HG02642 (cell line): ENCODE data around the gene PCED1B.
"Not testable (repeated sequence)": the region's sequence is repeated elsewhere in the genome, so short reads cannot be mapped to it uniquely, and the experiment has no call there.

Source experiments
- ATAC-seq: cut with Tn5 transposase; IDR thresholded peaks from one replicate; pipeline ENCODE4 v1.9.1; 2021; ENCODE audit warnings: mild to moderate bottlenecking; ENCODE audit not compliant: unreplicated experiment, poor library complexity

Gene PCED1B

GRCh38 chr12:47112679-47113078 lies 33.3 kb downstream of the PCED1B start:
- ATAC-seq = no peak

DNA sequence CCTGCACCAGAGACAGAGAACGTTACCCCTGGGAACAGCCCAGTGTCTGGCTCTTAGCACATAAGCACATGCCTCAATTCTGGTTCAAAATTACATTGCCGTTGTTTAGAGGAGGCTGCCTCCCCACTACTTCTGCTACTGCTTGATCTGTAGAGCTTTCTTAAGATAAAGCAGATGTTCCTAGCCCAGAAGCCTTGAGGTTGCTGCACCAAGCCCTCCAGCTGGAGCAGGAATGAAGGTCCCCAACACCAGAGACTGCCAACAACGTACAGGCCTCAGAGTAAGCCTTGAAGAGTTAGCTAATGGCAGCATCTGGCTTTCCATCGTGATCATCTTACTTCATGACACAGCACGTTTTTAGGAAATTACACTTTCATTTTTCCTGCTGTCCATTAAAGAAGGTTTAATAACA lies 35.1 kb downstream of the PCED1B start:
- no peak for ATAC-seq

GRCh38 chr12:47117305-47117704 lies 37.9 kb downstream of the PCED1B start:
- ATAC-seq = not testable (repeated sequence)

GRCh38 chr12:47120736-47121135 lies 41.3 kb downstream of the PCED1B start:
- no peak for ATAC-seq

DNA sequence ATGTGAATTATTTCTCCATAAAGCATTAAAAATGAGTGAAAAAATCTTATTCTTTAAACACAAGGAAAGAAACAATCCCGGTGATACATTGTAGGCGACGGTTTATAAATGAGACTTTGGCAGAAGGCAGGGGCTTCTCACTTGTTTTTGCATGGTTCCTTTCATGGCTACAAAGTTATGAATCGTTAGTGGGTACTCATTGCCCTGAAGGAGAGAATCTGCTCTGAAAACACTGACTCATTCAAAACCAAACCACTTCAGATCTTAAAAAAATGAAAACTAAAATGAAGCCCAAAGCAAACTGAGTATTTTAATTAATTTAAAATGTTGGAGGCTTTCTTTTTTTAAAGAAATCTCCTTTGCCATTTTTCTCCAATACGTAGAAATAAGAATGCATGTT lies 41.7 kb downstream of the PCED1B start:
- no peak for ATAC-seq

GRCh38 chr12:47122602-47123001 lies 43.2 kb downstream of the PCED1B start:
- ATAC-seq = no peak

- no peak for ATAC-seq
Observed at GRCh38 chr12:47123730-47124129, 44.3 kb downstream of the PCED1B start.

- no peak for ATAC-seq
Observed at GRCh38 chr12:47124451-47124850, 45.0 kb downstream of the PCED1B start.

DNA sequence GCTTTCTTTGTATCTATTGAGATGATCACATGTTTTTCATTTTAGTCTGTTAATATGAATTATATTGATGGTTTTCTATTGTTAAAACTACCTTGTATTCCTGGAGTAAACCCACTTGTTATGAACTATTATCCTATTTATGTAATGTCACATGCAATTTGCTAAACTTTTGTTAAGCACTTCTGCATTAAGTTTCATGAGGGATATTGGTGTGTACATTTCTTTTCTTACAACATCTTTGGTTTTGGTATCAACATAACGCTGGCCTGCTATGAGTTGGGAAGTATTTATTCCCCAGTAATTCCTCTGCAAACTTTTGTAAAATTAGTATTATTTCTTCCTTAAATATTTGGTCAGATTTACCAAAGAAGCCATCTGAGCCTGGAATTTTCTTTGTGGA lies 46.8 kb downstream of the PCED1B start:
- ATAC-seq = no peak

GRCh38 chr12:47131011-47131410 lies 51.6 kb downstream of the PCED1B start:
- ATAC-seq = no peak

DNA sequence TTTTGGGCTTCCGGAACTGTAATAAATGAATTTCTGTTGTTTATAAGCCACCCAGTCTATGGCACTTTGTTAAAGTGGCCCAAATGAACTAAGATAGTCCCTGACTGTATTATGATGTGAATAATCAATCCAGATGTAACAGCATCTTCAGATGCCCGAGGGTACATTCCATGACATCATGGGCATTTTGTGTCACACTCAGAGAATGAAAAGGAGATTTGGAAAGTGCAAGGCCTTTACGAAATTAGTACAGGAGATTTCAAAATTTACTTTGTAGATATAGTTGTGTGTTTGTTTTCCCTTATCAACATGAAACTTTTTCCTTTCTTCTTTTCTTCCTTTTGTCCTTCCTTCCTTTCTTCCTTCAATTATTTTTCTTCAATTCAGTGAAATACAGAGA lies 54.6 kb downstream of the PCED1B start:
- no peak for ATAC-seq

DNA sequence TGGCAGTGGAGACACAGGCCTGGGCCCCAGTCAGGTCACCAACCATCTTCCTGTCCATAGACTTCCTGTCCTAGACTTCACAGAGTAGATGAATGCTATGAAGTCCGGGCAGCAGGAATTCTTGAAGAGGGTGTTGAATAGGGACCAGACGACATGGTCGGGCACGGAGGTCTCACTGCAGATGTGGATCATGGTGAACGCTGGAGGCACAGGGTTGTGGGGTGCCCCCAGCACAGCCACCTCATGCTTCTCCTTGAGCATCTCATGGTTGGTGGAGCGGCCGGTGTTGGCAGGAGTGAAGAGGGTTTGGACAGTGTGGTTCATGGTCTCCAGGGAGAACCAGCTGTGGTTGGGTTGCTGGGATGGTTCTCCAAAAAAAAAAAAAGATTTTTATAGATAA lies 56.2 kb downstream of the PCED1B start:
- no peak for ATAC-seq

DNA sequence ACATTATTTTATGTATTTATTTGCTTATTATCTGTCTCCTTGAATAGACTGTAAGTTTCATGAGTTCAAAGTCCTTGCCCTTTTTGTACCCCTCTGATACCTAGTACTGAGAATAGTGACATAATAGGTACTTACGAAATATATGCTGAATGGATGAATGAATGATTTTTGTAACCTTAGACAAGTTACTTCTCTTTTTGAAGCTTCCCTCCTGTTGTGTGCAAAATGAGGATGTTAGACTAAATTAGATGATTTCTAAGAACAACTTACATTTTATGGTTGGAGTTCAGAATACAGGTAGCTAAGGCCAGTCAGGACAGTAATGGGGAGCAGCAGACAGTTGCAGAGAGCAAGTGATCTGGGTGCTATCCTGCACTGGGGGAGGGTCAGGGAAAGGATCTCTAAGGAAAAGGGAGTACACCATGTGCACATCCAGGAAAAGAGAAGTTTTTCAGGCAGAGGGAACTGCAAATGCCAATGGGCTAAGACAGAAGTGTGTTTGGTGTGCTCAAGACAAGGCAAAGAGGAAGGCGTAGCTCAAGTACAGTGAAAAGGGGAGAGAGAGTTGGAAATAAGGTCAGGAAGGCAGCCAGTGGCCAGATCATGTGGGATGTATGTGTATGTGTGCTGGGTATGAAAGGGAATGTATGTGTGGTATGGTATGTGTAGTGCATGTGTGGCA lies 59.7 kb downstream of the PCED1B start:
- no peak for ATAC-seq

DNA sequence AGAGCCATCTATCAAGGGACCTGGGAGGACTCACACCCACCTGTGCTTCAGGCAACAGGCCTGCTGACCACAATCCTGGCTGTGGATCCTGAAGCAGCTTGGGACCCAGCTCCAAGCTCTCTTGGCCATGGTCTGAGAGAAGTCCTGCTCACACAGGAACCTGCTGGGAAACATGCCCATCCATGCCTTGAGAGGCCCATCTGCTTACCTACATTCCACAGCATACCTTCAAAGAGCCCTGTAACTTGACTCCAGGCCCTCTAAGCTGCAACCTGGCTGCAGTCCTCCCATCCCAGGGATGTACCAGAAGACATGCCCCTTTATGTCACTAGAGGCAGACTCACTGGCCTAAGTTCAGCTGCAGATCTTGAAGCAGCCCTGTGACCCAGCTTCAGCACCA lies 62.0 kb downstream of the PCED1B start:
- ATAC-seq = no peak

DNA sequence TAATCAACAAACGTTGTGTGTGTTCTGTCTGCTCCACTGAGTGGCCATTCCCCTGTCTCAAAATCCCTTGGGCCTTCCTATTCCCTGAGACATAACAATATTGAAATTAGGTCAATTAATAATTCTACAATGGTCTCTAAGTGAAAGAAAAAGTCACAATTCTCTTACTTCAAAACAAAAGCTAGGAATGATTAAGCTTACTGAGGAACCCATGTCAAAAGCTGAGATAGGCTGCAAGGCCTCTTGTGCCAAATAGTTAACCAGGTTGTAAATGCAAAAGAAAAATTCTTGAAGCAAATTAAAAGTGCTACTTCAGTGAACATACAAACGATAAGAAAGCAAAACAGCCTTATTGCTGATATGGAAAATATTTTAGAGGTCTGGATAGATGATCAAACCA lies 65.3 kb downstream of the PCED1B start:
- no peak for ATAC-seq

DNA sequence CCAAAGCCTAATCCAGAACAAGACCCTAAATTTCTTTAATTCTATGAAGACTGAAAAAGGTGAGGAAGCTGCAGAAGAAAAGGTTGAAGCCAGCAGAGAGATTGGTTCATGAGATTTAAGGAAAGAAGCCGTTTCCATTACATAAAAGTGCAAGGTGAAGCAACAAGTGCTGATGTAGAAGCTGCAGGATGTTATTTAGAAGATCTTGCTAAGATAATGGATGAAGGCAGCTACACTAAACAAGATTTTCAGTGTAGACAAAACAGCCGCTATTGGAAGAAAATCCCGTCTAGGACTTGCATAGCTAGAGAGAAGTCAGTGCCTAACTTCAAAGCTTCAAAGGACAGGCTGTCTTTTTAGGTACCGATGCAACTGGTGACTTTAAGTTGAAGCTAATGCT lies 65.8 kb downstream of the PCED1B start:
- ATAC-seq = no peak

DNA sequence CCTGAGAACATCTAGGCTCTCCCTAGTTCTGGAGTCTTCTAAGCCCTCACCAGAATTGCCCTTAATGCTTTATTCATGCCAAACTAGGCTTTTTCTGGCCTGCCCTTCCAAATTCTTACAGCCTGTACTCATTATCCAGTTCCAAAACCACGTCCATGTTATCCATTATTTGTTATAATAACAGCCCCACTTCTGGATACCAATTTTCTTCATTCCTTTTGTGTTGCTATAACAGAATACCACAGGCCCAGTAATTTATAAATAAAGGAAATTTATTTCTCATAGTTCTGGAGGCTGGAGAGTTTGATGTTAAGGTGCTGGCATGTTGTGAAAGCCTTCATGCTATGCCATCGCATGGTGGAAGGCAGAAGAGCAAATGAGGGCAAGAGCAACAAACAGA lies 68.3 kb downstream of the PCED1B start:
- ATAC-seq = no peak

DNA sequence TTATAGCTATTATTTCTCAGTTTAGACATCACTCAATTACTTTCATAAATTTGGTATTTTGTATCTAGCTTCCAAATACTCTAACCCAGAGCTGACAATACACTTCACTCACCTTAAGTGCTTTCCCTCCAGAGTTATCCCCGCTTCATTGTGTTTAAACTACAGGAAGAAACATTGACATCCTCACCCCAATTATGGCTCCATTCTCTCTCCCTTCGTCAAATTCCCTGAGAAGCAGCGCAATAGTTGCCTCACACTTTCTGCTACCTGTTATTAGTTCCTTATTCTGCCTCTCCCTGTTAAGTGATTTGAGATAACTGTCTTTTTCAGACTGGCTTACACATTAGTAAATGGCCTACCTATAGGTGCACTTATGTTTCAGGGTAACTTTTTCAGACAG lies 69.7 kb downstream of the PCED1B start:
- ATAC-seq = no peak

GRCh38 chr12:47152095-47152494 lies 72.7 kb downstream of the PCED1B start:
- ATAC-seq = no peak

GRCh38 chr12:47155457-47156166 lies 76.2 kb downstream of the PCED1B start:
- no peak for ATAC-seq

DNA sequence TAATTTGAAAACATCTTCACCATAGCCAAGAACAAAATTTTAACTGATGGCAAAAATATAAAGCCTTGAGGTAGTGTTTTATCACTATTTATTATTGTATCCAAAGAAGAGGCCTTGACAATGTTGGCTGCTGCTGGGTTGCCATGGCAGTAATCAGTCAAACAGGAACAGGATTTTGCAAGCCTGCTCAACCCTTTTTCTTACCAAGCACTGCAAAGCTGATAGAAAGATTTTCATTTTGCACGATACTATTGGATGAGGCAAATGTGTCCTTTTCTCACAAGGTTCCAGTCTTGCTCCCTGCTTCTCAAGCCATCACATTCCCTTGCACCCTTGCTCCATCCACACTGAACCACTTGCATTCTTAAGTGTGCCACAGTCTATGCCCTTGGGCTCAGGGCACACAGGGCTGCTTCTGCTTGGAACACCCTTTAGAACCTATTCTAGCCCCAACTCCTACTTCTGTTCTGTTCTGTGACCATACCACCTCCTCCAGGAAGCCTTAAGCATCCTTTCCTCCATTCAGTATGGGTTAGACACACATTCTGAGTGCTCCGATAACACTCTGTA lies 76.8 kb downstream of the PCED1B start:
- no peak for ATAC-seq

DNA sequence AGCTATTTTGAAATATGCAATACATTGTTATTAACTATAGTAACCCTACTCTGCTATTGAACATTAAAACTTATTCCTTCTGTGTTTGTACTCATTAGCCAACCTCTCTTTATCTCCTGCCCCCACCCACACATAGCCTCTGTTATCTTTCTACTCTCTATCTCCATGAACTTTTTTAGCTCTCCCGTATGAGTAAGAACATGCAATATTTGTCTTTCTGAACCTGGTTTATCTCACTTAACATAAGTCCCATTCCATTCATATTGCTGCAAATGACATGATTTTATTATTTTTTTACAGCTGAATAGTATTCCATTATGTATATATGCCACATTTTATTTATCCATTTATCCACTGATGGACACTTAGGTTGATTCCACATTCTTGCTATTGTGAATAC lies 79.4 kb downstream of the PCED1B start:
- ATAC-seq = no peak
